ENCODE measurements around the gene HS6ST2.

The HS6ST2 gene

DNA sequence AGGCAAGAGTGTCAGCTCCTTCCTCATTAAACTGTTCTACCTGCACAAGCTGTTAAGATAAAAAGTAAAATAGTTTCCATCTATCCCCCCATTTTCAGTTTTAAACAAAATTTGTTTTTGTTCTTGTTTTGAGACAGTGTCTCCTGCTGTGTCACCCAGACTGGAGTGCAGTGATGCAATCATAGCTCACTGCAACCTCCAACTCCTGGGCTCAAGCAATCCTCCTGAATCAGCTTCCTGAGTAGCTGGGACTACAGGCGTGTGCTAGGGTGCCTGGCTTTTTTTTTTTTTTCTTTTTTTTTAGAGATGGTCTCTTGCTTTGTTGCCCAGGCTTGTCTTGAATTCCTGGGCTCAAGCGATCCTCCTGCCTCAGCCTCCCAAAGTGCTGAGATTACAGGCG, 105.4 kb downstream of the HS6ST2 start:
- in situ Hi-C loops (cut with HindIII; ENCODE audit: low sequenced_read_pairs), result no loop called here

GRCh38 chrX:132848296-132848970, 110.0 kb downstream of the HS6ST2 start:
- in situ Hi-C loops (cut with HindIII; ENCODE audit: low sequenced_read_pairs), result no loop called here

DNA sequence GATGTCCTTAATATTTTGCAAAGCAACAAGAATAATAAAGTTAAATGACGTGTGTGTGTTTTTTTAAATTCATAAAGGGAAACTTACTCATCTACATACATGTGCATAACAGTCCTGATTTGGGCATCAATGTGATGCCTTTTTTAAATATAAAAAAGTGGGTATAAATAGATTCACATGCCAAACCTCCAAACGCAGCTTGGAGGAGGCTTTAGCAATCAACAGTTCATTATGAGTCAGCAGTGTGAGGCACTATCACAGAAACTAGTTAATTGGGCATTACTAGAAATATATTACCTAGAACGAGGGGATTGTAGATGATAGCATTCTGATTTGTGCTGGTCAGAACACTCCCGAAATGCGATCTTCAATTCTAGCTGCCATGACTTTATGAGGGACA, 115.1 kb downstream of the HS6ST2 start:
- in situ Hi-C loops (cut with HindIII; ENCODE audit: low sequenced_read_pairs), result no loop called here

- in situ Hi-C loops (cut with HindIII; ENCODE audit: low sequenced_read_pairs), result no loop called here
These were observed 115.8 kb downstream of the HS6ST2 start for GRCh38 chrX:132842460-132843238.

DNA sequence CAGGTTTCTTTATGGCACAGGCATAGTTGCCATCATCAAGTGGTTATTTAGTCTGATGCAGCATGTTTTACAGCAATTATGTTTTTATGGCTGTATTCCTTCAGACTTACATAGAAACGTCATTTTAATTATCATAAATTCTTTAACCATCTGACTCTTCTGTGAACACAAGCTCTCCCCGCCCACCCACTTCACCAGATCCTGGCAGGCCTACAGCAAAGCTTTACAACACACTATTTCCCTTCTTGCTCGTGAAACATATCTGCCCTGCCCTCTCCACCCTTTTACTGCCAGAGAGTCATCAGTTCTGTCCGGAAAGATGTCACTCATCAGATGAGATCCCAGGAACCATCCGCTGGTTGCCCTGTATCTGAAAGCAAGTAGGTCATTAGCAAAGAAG, 120.5 kb downstream of the HS6ST2 start:
- in situ Hi-C loops (cut with HindIII; ENCODE audit: low sequenced_read_pairs), result no loop called here

DNA sequence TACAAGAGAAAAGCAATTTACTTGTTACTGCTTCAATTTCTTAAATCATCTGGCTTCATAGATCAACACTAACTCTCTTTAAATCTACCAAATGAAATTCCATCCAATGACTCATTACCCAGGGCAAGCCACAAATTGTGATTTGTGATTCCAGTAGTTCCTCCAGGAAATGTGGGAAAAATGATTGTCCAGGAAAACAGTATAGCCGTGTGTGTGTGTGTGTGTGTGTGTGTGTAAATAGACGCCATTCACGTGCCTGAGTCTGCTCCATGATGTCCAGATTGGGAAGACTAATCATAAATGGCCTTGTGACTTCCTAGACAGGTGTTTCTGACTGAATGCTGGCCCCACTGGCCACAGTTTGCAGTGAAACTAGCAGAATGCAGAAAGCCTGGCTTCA, 121.3 kb downstream of the HS6ST2 start:
- in situ Hi-C loops (cut with HindIII; ENCODE audit: low sequenced_read_pairs), result no loop called here

- in situ Hi-C loops (cut with HindIII; ENCODE audit: low sequenced_read_pairs), result no loop called here
These were observed 122.0 kb downstream of the HS6ST2 start for GRCh38 chrX:132836471-132836870.

DNA sequence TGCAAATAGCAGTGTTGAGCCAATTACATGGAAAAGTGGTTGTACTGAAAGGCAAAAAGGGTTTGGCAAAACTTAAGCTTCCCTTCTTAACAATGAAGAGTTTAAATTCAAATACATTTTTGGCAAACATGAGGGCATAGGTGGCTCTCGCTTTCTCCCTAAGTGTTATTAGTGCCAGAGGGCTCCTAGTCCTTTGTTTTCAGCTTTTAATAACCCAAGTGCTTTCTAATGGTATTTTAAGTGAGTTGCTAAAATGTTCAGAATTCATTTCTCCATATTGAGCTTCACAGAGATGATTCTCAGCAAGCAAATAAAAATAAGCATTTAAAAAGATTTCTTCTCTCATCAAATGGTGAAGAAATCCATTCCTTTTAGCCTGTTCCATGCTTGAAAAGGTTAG, 123.7 kb downstream of the HS6ST2 start:
- in situ Hi-C loops (cut with HindIII; ENCODE audit: low sequenced_read_pairs), result no loop called here

GRCh38 chrX:132834109-132834508, 124.3 kb downstream of the HS6ST2 start:
- in situ Hi-C loops (cut with HindIII; ENCODE audit: low sequenced_read_pairs), result no loop called here

- in situ Hi-C loops (cut with HindIII; ENCODE audit: low sequenced_read_pairs), result no loop called here
These were observed 125.1 kb downstream of the HS6ST2 start for GRCh38 chrX:132833373-132833772.

DNA sequence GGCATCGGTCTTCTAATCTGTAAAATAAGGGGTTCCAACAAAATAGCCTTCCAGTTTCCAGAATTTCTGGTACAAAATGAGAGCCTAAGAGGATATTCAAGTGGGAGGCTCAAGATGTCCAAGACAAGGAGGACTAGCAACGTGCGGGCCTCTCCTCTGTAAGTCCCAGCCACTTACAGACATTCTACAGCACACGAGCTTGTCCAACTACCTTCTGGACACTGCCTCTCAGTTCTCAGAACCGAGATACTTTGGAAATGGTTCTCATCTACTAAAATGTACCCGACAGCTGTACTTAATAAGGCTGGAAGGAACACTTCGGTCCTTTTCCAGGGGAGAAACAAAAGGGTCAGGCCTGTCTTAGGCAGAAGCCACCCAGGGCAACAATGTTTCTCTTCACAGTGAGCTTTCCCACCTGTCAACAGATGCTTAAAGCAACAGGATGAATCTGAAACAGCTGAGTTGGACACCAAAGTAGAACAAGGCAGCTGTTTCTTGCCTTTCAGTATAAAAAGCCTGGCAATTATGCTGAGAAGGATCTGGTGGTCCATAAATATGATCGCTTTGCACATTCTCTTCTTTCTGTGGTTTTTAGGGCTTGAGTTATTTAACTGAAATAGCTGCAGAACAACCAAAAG, 127.0 kb downstream of the HS6ST2 start:
- in situ Hi-C loops (cut with HindIII; ENCODE audit: low sequenced_read_pairs), result no loop called here

GRCh38 chrX:132822634-132823012, 135.8 kb downstream of the HS6ST2 start:
- in situ Hi-C loops (cut with HindIII; ENCODE audit: low sequenced_read_pairs), result no loop called here

- in situ Hi-C loops (cut with HindIII; ENCODE audit: low sequenced_read_pairs), result no loop called here
These were observed 136.3 kb downstream of the HS6ST2 start for GRCh38 chrX:132821974-132822633.

GRCh38 chrX:132820675-132821074, 137.8 kb downstream of the HS6ST2 start:
- in situ Hi-C loops (cut with HindIII; ENCODE audit: low sequenced_read_pairs), result no loop called here

DNA sequence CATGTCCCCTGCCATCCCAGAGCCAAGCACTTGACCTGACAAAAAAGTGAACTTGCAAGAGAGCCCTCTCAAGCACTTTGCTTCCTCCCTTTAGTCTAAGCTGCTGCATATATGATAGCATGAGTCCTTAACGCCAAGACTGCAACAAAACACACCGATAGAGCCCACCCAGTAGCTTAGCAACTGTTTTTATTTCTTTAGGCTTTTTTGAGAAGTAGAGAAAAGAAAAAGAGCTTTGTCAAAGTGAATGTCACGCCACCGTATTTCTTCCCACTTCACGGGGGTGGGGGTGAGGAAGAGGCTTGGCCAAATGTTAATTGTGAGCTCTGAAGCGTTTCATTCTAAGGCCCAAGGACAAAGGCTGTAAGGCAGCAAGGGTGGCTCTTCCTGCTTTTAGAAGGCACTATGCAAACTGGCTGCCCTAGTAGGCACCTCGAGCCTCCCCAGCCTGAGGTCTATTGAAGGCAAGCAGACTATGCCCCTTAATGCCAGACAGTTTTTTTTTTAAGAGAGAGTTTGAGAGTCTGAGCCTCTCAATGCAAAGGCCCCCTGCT, 138.6 kb downstream of the HS6ST2 start:
- in situ Hi-C loops (cut with HindIII; ENCODE audit: low sequenced_read_pairs), result no loop called here

GRCh38 chrX:132818638-132819037, 139.8 kb downstream of the HS6ST2 start:
- in situ Hi-C loops (cut with HindIII; ENCODE audit: low sequenced_read_pairs), result no loop called here

DNA sequence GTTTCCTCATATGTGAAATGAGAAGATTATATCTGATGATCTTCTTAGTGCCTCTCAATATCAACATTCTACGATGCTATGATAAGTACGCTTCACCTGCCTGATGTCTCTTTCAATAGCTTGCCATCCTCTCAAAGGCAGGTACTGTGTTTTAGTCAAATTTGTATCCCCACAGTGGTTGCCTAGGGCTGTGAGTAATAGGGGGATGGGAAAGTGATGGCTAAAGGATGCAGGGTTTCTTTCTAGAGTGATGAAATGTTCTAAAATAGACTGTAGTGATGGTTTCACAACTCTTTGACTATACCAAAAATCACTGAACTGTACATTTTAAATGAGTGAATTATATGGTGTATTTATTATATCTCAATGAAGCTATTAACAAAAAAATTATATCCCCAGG, 142.8 kb downstream of the HS6ST2 start:
- in situ Hi-C loops (cut with HindIII; ENCODE audit: low sequenced_read_pairs), result no loop called here

GRCh38 chrX:132810964-132811712, 147.3 kb downstream of the HS6ST2 start:
- in situ Hi-C loops (cut with HindIII; ENCODE audit: low sequenced_read_pairs), result no loop called here

DNA sequence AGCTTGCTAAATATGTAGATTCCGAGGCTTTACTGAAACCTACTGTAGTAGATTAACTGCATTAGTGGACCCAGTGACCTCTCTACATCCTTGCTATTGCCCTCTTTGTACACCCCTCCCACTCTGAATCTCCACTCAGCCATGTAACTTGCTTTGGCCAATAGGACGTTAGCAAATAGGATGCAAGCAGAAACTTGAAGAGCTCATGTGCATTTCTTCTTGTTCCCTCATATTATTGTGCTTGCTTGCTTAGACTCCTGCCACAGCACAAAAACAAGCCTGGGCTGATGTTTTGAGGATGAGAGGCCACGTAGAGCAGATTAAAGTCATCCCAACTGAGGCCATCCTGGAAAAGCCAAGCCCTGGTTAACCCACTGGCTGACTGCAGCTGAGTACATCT, 147.9 kb downstream of the HS6ST2 start:
- in situ Hi-C loops (cut with HindIII; ENCODE audit: low sequenced_read_pairs), result no loop called here

DNA sequence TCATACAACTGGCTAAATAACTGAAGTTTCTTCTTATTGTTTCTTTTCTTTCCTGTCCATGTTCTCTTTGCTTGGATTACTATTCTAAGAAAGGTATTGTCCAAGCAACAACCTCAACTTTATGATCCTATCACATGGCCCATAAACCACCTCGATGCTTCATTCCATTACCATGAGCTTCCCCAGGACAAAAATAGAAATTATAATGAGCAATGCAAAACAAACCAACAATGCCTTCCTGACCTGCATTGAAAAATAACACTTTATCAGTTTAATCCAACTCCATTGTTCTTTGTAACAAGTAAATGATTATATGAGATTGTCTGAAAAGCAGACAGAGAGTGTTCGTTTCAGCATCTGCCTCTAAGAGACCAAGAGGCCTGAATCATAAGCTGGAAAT, 148.8 kb downstream of the HS6ST2 start:
- in situ Hi-C loops (cut with HindIII; ENCODE audit: low sequenced_read_pairs), result no loop called here

Measured in endothelial cell of hepatic sinusoid (primary cell).